HK-2 (cell line): Measurements from ENCODE around the gene MEF2A.
A peak's percentile ranks its signal among the peaks of the same experiment; 100 is the strongest.
"Not testable (repeated sequence)": the region's sequence is repeated elsewhere in the genome, so short reads cannot be mapped to it uniquely, and the experiment has no call there.

Experiments
- DNase-seq: peaks from one replicate; pipeline ENCODE4 v3.0.0-alpha.2; 2018; ENCODE audit not compliant: unreplicated experiment

Gene MEF2A

DNA sequence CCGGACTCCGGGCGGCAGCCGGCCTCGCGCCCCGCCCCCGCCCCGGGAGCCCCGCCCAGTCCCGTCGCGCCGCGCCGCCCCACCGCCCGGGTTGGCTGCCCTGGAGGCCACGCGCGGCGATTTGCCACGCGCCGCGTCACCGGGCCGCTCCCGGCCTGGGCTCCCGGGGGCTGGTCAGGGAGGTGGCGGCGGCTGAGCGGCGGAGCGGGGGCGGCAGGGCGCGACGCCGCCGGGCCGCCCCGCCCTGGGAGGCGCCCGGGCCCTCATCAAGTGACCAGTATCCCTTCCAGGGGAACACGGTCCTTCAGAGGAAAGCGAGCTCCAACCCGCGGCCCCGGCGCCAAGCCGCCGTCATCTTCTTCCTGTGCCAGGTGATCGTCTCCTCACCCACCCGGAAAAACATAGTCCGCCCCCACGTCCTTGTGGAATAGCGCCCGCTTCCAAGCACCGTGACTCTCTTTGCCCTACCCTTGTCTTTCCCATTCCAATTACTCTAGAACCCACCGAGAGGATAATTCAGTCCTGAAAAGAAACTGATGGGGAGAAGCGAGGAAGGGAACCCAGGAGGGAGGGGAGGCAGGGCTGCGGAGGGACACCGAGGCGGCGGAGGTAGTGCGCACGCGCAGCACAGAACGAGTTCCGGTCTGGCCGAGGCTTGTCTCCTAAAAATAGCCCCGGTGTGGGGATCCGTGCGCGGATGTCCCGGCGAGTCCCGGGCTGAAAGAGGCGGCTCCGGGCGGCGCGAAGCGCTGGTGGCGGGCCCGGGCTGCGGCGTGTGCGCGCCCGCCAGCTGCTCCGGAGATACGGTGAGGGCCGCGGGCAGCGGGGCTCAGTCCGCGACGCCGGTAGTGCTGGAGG is at the start of gene MEF2A:
Gene MEF2A, plus strand, starts transcription at position 686 of the 858 bp plus-strand sequence. CDS start 67,136 bp downstream, outside the sequence.
- peak; percentile 82 for DNase-seq

DNA sequence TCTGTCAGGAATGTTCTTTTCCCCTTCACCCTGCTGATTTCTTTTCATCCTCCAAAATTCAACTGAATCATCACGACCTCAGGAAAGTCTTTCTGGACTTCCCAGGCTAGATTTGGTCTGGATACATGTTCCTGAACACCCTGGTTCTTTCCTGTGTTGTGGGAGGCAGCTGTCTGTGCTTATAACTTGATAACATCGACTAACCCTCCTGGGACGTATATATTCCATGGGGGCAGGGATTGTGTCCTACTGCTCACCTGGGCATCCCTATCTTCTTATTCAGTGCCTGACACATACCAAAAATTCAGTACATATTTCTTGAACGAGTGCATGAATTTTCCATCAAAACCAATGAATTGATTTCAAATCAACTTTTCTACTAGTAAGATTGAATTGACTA is 47.6 kb upstream of the MEF2A start:
- no peak for DNase-seq

DNA sequence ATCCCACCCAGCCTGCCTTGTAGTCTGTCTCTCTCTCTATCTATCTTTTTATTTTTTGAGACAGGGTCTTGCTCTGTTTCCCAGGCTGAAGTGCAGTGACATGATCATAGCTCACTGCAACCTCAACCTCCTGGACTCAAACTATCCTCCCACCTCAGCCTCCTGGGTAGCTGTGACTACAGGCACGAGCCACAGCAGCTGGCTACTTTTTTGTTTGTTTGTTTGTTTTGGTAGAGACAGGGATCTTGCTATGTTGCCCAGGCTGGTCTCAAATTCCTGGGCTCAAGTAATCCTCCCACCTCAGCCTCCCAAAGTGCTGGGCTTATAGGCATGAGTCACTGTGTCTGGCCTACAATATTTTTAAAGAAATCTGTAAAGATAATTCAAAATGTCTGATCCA is 46.4 kb upstream of the MEF2A start:
- DNase-seq: not testable (repeated sequence)

DNA sequence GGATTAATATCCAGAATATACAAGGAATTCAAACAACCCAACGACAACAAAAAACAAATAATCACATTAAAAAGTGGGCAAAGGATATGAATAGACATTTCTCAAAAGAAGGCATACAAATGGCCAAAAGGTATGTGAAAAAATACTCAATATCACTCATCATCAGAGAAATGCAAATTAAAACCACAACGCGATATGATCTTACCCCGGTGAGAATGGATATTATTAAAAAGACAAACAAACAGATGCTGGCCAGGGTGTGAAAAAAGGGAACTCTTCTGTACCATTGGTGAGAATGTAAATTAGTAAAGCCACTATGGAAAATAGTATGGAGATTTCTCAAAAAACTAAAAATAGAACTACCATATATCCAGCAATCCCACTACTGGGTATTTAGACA is 43.5 kb upstream of the MEF2A start:
- no peak for DNase-seq

DNA sequence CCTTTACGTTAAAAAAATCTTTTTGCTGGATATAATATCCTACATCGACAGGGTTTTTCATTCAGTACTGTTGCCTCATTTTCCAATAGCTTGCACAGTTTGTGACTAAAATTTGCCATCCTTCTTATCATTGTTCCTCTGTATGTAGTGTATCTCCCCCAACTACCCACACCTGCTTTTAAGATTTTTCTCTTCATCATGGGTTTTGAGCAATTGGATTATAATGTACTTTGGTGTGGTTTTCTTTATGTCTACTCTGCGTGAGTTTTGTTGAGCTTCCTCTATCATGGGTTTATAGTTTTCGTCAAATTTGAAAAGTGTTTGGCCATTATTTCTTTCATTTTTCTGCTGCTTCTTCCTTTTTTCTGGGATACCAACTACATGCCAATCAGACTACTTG is 39.6 kb upstream of the MEF2A start:
- DNase-seq: no peak

DNA sequence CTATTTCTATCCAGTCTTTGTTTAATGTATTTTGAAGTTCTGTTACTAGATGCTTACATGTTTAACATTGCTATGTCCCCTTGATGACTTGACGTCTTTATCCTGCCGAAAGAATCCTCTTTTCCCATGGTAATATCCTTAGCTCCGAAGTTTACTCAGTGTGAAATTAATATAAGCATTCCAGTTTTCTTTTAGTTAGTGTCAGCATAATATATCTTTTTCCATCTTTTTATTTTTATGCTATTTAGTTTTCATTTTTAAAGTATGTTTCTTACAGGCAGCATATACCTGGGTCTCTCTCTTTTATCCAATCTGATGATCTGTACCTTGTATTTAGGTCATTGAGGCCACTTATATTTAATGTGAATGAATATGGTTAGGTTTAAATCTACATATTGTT is 39.1 kb upstream of the MEF2A start:
- no peak for DNase-seq

DNA sequence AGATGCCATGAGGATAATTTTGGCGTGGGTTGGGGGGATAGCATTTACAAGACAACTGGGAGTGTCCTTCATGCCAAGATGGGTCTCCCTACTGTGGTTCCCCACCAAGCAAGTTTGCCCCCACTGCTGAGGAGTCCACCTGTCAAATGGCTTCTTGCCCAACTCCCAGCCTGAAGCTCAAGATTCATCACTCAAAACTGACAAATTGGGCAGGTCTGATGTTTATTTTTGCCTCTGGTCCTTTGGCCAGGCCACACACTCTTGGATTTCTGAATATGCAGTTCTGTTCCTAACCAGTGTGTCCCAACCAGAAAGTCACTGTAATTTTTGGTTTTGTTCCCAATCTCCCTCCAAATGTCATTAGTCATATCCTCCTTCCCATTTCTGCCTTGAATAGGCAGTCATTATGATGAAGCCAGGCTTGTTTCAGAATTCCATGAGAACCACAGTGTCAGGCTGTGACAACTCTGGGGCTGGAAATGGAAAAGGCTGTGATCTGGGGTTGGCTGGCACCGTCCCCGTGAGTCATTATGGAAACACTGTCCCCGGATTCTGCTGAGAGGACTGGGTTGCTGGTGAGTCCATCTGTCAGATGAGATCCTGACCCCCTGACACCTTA is 29.3 kb upstream of the MEF2A start:
- DNase-seq: peak; percentile 4

DNA sequence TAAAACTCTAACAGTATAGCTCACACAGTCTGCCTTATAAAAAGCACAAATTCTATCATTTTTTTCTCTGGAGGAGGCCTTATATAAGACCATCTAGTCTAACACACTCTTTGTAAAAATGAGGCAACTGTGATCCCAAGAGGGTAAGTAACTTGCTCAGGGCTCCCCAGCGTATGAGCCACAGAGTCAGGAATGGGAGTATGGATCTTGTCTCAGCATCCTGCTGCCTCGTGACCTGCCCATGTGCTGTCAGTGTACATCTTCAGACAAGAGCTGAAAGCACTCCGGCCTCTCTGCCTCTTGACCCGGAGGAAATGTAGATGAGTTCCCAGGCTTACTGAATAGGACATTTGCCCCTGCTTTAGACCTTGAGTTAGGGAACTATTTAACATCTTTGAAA is 28.4 kb upstream of the MEF2A start:
- no peak for DNase-seq

DNA sequence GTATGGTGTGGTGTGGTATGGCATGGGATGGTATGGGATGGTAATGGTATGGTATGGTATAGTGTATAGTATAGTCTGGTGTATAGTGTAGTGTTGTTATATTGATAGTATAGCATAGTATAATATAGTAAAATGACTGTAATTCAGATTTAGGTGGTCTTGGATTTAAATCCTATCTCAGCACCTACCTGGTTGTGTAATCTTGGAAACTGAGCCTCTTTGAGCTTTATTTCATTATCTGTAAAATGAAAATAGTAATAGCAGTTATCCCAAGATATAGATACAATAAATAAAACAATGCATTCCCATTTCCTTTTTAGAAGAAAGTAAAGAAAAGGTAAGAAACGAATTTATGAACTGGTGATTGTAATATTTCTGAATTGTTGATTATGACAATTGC is 27.5 kb upstream of the MEF2A start:
- DNase-seq: no peak

DNA sequence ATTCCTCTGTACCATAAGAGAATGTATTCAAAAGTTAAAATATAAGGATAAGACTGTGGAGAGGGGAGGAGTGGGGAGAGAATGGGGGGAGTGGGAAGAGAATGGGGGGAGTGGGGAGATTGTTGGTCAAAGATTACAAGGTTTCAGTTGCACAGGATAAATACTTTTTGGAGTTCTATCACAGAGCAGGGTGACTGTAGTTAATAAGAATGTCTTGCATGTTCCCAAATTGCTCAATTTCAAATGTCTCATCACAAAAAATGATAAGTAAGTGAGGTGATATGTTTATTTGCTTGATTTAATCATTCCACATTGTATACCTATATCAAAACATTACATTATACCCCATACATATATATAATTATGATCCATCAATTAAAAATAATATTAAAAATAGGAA is 23.0 kb upstream of the MEF2A start:
- DNase-seq: no peak

DNA sequence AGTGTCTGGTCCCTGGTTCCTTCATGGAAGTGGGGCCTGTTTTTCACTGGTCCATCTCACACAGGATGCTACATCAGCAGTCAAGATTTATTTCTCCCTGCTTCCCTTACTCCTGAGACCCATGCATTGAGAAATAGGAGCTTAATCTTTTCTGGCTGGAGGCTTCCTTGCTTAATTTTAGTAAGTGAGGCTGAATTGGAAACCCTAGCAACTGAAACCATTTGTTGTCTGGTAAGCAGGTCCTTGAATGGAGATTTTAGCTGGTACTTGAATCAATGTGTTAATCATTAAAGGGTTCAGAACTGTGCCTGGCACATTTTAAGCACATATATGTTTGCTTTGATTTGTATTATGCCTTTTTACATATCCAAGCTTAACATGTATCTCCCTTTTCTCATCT is 20.2 kb upstream of the MEF2A start:
- no peak for DNase-seq

DNA sequence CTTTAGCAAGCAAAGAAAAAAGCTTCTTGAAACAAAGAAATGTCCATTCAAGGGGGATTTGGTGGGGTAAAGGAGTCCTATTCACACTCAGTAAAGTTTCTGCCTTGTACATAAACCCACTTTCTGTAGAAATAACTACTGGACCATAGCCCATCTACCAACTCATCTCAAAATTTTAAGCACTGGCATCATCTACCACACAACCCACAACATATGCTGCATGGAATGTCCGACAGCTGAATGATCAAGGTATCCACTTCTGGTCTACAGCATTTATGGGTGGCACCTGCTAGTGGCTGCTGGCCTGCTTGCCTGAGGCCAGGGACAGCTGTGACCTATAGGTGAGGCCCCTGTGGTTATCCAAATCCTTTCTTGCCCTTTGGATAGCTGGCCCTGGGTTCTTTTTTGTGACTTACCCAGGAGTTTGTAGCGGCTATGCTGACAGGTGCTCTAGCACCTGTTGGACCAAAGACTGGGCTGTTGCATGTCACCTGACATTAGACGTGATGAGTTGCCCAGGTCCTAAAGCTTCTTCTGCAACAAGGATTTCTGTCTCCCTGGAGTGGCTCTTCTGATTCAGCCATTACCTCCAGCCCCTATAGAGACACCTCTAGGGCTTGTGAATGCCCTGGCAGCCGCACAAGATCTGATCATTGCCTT is 19.2 kb upstream of the MEF2A start:
- no peak for DNase-seq

DNA sequence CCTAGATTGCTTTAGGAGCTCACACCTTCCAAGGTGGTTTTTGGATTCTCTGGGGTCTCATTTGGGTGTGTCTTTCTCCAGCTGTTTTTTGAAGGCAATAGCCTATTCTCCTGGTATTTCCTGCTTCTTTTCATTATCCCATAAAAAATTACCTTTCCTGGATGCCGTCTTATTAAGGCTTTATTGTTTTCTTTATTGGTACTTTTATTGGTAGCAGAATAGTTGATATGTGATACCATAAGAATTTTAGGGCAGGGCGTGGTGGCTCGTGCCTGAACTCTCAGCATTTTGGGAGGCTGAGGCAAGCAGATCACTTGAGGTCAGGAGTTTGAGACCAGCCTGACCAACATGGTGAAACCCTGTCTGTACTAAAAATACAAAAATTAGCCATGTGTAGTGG is 18.3 kb upstream of the MEF2A start:
- DNase-seq: no peak

DNA sequence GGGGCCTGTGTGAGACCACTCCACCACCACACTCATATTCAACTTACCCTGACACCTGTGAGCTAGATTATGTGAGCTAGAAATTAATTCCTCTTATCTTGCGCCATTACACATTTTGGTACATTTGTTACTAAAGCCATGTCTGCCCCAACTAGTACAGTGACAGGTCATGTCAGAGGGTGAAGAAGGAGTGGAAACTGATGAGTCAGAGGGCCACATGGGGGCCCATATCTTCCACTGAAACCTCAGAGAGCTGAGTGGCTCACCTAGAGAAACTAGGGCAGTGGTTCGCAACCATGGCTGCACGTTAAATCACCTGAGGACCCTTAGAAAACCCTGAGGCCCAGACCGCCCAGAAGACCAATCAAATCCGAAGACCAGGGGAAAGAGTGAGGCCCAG is 15.7 kb upstream of the MEF2A start:
- no peak for DNase-seq

DNA sequence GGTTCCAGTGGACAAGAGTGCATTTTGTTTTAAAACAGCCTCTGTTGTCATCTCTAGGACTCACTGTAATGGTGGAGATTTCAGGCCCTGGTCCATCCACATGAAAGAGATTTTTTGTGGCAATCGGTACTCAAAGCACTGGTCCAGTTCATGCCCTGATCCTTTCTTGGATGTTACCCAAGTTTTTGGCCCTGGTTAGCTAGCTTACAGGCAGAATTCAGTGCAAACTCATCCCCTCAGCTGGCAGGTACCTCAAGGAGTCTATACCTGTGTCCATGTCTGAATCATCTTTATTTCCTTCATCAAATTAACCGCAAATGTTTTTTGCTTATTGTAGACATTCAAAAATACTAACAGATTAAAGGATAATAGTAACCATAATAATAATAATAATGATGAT is 13.7 kb upstream of the MEF2A start:
- DNase-seq: no peak

DNA sequence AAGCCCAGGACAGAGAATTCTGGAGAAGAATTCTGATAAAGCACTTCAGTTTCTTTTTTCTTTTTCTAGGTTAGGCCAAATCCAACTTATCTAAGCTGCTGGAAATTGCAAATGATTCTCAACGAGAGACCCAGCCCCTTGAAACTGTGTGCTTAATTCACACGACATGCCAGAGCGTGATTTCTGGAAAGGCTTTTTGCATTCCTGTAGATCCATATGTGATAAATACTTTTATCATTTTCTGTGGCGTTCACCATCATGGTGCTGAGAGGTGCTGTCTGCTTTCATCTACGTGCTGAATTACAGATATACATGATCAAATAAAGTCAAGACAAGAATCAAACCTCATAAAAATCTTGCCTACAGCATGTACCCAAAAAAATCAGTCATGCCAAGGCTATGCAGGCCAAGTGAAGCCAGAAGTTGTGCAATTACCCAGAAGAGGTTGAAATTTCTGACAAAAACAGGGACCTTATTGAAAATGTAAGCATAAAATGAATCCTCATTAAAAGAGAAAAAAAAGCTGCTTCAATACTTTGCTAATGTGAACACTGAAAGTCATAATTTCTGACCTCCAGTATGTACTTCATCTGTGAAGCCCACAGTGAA is 10.8 kb upstream of the MEF2A start:
- DNase-seq: no peak

DNA sequence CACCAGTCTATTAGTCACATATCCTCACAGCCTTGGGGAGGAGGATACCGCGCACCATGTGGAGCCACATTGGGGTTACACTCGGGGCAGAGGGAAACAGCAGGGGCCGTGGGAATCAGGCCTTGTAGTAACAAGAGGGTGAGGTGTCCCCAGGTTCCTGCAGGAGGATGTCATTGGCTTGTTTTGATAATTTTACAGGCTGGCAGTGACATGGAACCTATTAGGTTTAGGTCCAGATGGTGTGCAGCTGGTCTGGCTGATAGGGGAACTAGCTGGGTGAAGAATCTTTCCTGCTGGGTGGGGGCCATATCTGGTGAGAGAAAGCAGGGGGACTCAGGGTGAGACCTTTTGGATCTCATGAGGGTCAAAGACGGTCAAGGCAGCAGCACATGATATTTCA is 9.8 kb upstream of the MEF2A start:
- DNase-seq: no peak

DNA sequence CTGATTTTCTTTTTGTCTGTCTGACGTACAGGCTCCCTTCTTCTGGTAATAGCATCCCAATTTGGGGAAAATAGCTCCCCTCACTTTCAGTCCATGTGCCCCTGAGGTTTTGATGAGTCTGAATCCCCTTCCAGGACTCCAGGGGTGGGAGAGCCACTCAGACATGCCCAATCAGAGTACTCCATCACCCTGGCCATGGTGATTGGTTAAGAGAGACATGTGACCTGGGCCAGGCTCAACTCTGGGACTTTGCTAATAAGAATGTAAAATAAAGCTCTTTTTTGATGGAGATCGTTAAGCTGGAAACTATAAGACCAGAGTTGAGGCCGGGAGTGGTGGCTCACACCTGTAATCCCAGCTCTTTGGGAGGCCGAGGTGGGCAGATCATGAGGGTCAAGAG is 9.2 kb upstream of the MEF2A start:
- no peak for DNase-seq

DNA sequence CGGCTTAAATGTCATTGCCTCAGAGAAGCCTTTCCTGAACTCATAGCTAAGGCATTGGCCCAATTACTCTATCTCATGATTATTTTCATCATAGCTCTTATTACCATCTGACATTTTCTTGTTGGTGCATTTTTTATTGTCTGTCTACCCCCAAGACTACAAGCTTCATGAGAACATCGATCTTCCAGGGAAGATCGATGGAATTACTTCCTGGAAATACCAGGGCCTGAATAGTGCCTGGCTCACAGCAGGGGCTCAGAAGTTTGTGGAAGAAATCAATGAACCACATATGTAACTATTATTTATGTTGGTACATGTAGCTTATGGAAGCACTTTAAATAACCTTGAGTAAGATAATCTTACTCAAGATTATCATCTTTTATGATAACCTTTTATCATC is 7.7 kb upstream of the MEF2A start:
- DNase-seq: no peak

DNA sequence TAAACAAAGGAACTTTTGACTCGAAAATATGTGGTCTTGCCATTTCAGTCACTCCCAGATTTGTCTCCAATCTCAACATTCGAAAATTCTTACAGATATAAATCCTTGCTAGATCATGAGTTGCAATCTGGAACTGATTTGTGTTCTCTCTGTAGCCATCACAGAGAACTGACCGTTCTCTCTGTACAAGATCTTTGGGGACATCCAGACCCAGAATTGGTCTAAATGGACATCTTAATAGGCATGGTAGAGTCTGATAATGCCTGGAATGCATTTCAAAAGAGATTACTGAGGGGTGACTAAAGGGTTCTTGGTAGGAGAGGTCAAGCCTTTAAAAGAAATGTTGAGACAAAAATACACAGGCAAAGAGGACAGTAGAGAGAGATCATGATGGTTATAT is 7.2 kb upstream of the MEF2A start:
- no peak for DNase-seq

DNA sequence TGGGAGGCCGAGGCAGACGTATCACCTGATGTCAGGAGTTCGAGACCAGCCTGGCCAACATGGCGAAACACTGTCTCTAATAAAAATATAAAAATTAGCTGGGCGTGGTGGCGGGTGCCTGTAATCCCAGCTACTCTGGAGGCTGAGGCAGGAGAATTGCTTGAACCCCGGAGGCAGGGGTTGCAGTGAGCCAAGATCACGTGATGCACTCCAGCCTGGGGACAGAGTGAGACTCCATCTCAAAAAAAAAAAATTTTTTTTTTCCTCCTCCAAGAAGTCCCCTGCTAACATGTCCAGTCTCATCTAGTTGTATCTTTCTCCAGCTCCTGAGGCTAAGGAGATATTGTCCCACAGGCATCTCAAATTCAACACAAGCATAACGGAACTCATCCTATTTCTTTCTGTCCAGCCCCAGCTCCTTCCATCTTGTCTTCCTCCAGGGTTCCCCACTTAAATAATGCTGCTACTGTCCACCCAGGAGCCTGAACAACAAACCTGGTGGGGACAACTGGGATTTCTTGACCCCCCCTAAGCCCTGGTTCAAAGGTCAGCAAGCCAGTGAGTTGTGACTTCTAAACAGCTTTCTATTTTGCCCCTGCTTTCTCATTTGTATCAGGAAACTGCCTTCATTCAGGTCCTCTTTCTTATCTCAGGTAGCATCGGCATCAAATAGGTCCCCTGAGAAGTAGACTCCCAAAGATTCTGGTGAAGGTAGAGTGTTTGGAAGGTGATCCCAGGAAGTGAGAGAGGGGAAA is 4.1 kb upstream of the MEF2A start:
- DNase-seq: no peak

DNA sequence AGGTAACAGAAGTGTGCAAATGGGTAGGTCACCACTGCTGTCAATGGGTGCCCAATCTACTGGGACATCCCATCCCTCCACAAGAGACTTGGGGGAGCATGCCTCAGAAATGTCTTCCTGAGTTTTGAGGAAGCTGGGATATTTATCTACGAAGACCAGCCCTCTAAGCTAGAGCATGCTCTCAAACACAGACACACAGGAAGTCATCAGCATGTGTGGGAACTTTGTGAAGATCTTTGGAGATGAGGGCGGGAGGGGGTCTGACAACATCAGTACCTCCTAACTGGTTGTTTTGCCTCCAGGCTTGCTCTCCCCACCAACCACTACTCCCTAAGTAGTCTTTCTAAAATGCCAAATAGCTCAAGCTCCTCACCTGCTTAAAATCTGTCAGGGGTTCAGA is 3.5 kb upstream of the MEF2A start:
- no peak for DNase-seq
